Measurements from ENCODE around the gene SLC47A1. TPM values are rescaled to one million over a fixed set of nuclear protein-coding genes. Genes with fewer than 3 reads are reported as not detected.

The SLC47A1 gene
- total and polyA plus RNA-seq, 2 of the 13 experiments (the other 11 are each of a cell fraction or from before 2014, with no cell fraction given), result 42.1 to 67.5 TPM

DNA sequence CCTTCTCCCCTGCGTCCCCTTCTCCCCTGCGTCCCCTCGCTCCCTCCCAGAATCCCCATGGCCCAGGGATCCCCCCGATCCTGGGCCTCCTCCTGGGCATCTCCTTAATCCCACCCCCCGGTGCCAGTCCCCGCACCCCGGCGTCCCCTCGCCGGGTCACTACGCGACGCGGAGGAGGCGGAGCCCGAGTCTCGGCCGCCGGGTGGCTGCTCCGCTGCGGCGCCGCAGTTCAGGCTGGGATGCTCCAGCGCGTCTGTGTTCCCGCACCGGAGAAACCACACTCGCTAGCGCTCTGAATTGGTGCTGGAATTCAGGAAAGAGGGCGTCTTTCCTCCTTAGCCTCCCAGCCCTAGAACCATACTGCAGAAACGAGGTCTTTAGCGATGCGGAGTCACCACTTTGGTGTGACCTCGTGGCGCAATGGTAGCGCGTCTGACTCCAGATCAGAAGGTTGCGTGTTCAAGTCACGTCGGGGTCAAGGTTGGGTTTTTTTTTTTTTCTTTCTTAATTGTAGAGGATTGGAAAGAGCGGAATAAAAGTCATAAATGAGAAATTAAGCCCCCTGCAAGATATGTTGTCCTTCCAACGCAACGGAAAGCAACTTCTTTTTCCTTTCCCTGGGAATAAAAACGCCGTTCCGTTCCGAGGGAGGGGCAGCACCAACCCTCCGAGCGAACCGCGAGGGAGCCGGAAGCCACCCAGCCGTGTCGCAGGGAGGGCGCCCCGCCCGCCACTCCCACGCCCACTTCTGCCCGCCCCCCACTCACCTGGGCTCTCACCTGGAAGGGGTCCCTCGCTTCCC, 25.7 kb upstream of the SLC47A1 start (continued):
- TF ChIP-seq, protein P1, sequence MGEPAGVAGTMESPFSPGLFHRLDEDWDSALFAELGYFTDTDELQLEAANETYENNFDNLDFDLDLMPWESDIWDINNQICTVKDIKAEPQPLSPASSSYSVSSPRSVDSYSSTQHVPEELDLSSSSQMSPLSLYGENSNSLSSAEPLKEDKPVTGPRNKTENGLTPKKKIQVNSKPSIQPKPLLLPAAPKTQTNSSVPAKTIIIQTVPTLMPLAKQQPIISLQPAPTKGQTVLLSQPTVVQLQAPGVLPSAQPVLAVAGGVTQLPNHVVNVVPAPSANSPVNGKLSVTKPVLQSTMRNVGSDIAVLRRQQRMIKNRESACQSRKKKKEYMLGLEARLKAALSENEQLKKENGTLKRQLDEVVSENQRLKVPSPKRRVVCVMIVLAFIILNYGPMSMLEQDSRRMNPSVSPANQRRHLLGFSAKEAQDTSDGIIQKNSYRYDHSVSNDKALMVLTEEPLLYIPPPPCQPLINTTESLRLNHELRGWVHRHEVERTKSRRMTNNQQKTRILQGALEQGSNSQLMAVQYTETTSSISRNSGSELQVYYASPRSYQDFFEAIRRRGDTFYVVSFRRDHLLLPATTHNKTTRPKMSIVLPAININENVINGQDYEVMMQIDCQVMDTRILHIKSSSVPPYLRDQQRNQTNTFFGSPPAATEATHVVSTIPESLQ (CRISPR knock-in tag; conservative IDR thresholded peaks at IDR 0.05), result no peak
- TF ChIP-seq SRSF9 (IDR thresholded peaks at IDR 0.05; ENCODE audit: borderline replicate concordance, insufficient read depth, low read depth, low read length, poor library complexity, severe bottlenecking) (no peak), ZNF780A (CRISPR knock-in tag; IDR thresholded peaks at IDR 0.05) (no peak), ZNF484 (CRISPR knock-in tag; IDR thresholded peaks at IDR 0.05; ENCODE audit: borderline replicate concordance, low read depth) (no peak), TBL1XR1 (IDR thresholded peaks at IDR 0.05; ENCODE audit: borderline replicate concordance, low read length, partially characterized antibody) (no peak), KLF12 (CRISPR knock-in tag; IDR thresholded peaks at IDR 0.05; ENCODE audit: borderline replicate concordance) (peak; percentile 85; the same call in 1 of the 2 replicates), TCF7L2 (IDR thresholded peaks at IDR 0.05; ENCODE audit: low read depth, low read length) (no peak), AKAP8 (CRISPR knock-in tag; IDR thresholded peaks at IDR 0.05) (no peak), ZBTB7B (CRISPR knock-in tag; IDR thresholded peaks at IDR 0.05) (peak; percentile 38; the same call in 1 of the 2 replicates), ESRRA (CRISPR knock-in tag; IDR thresholded peaks at IDR 0.05; ENCODE audit: low read depth) (peak; percentile 56; the same call in 1 of the 2 replicates), ZNF335 (CRISPR knock-in tag; IDR thresholded peaks at IDR 0.05) (no peak), ZNF225 (CRISPR knock-in tag; IDR thresholded peaks at IDR 0.05) (no peak), MAZ (IDR thresholded peaks at IDR 0.05; ENCODE audit: borderline replicate concordance, low read depth, low read length) (no peak), MAZ (CRISPR knock-in tag; IDR thresholded peaks at IDR 0.05; ENCODE audit: low read depth) (peak; percentile 69; the same call in 1 of the 2 replicates), YEATS2 (CRISPR knock-in tag; IDR thresholded peaks at IDR 0.05; ENCODE audit: borderline replicate concordance) (peak; percentile 54; the same call in 1 of the 2 replicates), KLF9 (CRISPR knock-in tag; IDR thresholded peaks at IDR 0.05; ENCODE audit: low read depth) (no peak), ZFAT (CRISPR knock-in tag; conservative IDR thresholded peaks at IDR 0.05) (no peak), ZMAT3 (CRISPR knock-in tag; conservative IDR thresholded peaks at IDR 0.05) (no peak), ZNF274 (CRISPR knock-in tag; IDR thresholded peaks at IDR 0.05) (peak; percentile 69; the same call in 1 of the 2 replicates)
- TF ChIP-seq, protein P2, sequence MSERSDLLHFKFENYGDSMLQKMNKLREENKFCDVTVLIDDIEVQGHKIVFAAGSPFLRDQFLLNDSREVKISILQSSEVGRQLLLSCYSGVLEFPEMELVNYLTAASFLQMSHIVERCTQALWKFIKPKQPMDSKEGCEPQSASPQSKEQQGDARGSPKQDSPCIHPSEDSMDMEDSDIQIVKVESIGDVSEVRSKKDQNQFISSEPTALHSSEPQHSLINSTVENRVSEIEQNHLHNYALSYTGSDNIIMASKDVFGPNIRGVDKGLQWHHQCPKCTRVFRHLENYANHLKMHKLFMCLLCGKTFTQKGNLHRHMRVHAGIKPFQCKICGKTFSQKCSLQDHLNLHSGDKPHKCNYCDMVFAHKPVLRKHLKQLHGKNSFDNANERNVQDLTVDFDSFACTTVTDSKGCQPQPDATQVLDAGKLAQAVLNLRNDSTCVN (CRISPR knock-in tag; IDR thresholded peaks at IDR 0.05; ENCODE audit: borderline replicate concordance), result peak; percentile 87
- TF ChIP-seq, protein P3, sequence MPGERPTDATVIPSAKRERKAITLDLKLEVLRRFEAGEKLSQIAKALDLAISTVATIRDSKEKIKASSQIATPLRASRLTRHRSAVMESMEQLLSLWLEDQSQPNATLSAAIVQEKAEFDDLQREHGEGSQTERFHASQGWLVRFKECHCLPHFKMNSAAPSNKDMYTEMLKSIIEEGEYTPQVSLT (CRISPR knock-in tag; IDR thresholded peaks at IDR 0.05; ENCODE audit: borderline replicate concordance, low read depth), result no peak
- TF ChIP-seq, protein P4, sequence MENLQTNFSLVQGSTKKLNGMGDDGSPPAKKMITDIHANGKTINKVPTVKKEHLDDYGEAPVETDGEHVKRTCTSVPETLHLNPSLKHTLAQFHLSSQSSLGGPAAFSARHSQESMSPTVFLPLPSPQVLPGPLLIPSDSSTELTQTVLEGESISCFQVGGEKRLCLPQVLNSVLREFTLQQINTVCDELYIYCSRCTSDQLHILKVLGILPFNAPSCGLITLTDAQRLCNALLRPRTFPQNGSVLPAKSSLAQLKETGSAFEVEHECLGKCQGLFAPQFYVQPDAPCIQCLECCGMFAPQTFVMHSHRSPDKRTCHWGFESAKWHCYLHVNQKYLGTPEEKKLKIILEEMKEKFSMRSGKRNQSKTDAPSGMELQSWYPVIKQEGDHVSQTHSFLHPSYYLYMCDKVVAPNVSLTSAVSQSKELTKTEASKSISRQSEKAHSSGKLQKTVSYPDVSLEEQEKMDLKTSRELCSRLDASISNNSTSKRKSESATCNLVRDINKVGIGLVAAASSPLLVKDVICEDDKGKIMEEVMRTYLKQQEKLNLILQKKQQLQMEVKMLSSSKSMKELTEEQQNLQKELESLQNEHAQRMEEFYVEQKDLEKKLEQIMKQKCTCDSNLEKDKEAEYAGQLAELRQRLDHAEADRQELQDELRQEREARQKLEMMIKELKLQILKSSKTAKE (CRISPR knock-in tag; IDR thresholded peaks at IDR 0.05; ENCODE audit: borderline replicate concordance), result no peak; the same call in 1 of the 2 replicates
